CD4-positive, alpha-beta T cell treated with Interleukin-2 at 100 ng/mL for 4 hours (primary cell): ENCODE results near the gene GLYAT.

Source experiments
- DNase-seq: peaks from one replicate; pipeline ENCODE4 v3.0.0-alpha.2; 2020; ENCODE audit warnings: low spot score

Gene GLYAT

GRCh38 chr11:58676563-58677135, 55.1 kb downstream of the GLYAT start:
- no peak for DNase-seq

- peak; percentile 74 for DNase-seq
Measured at GRCh38 chr11:58675334-58676155, 56.2 kb downstream of the GLYAT start.

GRCh38 chr11:58674609-58675008, 57.1 kb downstream of the GLYAT start:
- no peak for DNase-seq

- no peak for DNase-seq
Measured at GRCh38 chr11:58671983-58672633, 59.6 kb downstream of the GLYAT start.

- DNase-seq = no peak
Measured at GRCh38 chr11:58659910-58660570, 71.7 kb downstream of the GLYAT start.

- DNase-seq = no peak
Measured at GRCh38 chr11:58659404-58659803, 72.3 kb downstream of the GLYAT start.
